Activated CD4-positive, alpha-beta T cell treated with anti-CD3 and anti-CD28 coated beads, Interleukin-2, amount 50 U/mL, for 4 hours (primary cell): ENCODE data around the gene VPS13A.
"Not testable (repeated sequence)": the region's sequence is repeated elsewhere in the genome, so short reads cannot be mapped to it uniquely, and the experiment has no call there.

ENCODE experiments used
- DNase-seq, 2 experiments: peaks; one replicate each; pipeline ENCODE4 v3.0.0-alpha.2; 2020

Gene VPS13A

DNA sequence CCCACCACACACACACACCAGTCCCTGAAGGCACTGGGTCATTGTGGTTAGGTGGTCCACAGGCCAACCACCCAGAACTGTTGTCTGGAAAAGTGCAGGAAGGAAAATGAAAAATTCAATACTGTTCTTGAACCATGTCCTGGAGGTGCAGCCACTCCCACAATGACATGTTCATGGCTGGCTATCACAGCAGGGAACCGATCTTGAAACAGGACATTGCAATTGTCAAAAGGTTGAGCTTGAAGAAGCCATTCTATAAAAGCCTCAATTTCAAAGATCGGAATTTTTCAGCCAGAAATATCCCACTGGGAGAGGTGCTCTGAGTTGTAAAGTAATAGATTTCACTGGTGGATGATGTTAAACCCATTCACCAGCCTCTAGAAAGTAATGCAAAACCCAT is 252.6 kb downstream of the VPS13A start:
- DNase-seq = no peak

DNA sequence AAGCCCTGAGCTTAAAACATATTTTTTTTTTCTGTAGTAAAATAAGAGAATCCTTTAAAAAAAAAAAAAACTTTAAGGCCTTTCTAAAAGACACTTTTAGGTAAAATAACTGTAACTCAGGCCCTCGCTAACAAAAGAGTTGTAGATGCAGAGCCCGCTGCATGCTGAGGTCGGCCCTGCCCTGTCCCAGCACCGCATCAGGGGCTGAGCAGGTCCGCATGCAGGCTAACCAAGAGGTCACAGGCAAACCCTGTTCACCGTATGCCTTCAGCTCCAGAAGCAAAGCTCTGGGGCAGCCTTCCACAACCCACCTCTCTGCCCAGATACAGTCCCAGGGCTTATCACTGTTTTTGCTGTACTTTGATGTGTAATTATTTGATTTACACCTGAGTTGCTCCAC is 254.7 kb downstream of the VPS13A start:
- DNase-seq = no peak

DNA sequence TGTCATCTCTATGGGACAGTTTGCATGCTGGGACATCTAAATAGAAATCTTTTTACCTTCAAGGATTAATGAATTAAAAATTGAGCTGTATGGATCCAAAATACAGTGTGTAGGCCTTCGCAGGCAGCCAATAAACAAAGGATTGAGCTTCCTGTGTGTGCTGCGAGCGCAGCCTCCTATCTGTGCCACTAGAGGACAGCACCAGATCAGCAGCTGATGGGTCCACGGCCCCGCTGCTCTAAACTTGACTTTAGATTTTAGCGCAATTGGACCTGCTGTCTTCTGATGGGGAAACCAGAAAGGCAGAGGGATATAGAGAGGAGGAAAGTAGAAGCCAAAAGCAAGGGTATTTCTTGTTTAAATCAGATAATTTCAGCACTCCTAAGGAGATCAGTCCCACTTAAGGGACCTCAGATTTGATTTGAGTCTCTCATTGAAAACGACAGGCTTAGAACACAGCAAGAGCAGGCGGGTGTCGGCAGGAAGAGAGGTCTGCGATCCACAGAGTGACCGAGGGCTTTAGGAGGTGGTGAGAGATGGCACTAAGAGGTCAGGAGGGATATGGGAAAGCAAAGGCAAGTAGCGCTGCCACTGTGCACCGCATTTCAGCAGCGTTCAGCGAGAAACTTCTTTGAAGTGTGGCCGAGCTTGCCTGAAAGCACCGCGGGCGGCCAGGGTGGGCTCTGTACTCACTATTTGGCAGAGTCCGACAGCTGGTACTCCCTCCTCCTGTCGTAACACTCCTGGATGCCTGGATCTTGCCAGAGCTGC is 256.5 kb downstream of the VPS13A start:
- DNase-seq = peak; percentile 27 to 33

DNA sequence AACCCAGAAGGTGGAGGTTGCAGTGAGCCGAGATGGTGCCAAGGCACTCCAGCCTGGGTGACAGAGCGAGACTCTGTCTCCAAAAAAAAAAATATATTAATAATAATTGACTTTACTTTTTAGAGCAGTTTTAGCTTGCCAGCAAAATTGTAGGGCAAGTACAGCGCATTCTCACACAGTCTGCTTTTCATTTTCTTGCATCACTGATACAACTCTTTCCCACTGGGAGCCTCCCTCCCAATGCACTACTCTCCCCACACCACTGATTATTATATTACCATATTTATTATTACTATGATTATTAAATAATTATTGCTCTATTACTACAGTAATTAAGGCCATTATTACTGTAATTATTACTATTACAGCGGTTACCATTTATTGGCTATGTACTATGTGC is 257.9 kb downstream of the VPS13A start:
- DNase-seq = no peak

DNA sequence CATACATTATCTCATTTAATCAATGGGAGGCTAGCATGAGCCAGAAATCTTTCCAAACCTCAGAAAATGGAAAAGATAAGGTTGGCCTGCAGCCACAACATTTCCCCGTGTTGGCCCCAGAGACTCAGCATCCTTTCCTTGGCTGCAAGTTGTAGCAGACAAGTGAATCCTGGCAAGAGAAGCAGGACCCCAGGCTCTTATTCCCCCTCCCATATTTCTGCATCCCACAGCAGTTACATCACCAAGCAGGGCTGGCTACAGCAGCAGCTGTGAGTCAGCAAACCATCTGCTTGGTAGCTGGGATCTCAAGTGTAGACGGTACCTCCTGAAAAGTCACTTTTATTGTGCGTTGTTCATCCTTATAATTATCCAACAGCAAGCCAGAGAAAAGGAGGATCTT is 258.4 kb downstream of the VPS13A start:
- no peak for DNase-seq

DNA sequence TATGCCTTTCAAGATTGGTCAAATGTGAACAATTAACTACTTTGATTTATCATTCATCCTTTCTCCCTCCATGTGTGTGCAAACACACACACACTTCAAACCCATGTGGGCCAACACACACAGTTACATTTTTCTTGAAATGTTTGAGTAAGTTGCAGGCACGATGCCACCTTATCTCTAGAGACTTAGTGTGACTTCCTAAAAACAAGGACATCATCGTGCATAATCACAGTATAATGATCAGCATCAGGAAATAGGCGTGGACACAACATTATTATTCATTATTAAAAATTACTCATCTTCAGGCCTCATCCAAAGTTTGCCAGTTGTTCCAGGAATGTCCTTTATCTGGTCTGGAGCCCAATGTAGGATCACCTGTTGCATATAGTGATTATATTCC is 261.3 kb downstream of the VPS13A start:
- no peak for DNase-seq

DNA sequence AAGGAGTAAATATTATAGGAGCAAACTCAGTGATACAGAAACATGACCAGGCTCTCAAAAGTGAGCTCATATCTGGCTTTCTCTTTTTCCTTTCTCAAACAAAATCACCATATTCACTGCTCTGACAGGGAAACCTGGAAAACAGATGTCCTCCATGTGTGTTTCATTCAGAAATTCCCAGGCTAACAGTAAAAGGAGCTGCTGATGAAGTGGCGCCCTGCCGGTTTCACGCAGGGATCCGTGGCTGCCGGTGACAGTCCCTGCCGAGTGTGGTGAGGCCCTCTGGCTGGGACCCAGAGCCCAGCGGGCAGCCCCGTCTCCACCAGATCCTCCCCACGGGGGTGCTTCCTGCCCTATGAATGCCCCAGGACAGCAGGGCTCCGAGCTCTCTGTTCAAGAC is 262.7 kb downstream of the VPS13A start:
- no peak for DNase-seq

DNA sequence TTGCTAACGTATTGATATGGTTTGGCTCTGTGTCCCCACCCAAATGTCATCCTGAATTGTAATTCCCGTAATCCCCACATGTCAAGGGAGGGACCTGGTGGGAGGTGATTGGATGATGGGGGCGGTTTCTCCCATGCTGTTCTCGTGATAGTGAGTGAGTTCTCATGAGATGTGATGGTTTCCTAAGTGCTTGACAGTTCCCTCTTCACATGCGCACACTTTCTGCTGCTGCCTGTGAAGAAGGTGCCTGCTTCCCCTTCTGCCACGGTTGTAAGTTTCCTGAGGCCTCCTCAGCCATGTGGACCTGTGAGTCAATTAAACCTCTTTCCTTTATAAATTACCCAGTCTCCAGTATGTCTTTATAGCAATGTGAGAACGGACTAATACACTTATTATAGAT is 263.8 kb downstream of the VPS13A start:
- DNase-seq = not testable (repeated sequence)

DNA sequence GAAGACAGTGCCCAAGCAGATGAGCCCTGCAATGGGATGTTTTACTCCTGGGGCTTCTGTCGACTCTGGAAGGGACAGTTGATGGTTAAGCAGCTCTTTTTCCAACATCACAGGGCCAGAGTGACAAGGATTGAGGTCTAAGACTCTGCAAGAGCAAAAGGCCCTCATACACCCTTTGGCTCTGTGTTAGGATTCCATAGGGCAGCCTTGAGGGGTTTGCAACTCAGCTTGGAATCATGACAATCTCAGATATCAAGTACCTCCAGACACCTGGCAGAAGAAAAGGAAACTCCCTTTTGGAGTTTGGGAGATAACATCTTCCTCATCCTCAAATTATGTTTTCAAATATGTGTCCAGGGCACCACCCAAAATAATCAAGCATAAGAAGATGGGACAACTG is 265.1 kb downstream of the VPS13A start:
- no peak for DNase-seq

DNA sequence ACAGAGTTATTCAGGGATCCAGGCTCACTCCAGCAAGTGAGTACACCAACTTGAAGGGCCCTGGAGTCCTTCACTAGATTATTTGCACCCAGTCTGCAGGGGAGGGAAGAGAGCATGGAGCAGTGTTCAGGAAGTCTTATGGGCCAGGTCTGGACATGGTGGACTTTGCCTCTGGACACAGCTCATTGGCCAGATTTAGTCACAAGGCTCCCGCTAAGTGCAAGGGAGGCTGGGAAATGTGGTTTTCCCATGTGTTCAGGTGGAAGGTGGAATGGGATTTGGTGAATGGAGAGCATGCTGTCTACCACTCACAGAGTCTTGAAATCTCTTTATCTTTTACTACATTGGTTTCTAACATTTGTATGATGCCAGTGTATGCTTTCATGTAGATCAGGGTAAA is 270.3 kb downstream of the VPS13A start:
- DNase-seq = no peak

DNA sequence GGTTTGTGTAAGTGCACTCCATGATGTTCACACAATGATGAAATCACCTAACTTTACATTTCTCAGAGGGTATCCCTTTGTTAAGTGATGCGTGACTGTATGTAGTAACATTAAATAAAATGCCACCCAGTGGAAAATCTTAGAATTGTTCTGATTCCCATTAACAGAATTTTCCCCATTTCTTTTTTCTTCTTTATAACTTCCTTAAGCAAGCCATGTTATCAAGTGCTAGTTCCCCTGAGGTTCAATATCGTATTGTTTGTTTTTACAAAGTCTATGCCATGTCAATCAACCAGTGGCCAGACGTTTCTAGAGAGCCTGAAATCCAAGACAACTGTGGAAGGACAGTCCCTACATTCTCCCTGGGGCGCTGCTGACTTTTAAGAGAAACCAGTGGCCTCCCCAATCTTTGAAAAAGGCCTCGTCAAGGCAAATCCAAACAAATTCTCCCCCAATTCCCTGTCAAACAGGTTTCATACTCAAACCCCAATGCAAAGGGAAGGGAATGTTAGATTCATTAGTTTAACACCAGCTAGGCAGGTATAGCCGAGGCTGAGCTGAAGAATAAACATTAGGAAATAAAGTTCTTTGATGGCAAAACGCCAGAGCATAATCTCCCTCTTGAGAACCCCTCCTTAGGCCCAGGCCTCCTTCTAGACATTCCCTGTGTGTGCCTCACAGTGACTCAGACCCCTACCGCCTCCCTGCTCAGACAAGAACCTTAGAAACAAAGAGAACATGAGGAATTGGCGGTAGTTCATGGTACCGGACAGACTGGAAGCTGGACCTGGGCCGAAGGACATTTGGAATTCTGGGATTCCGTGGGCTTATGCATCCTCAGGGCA is 272.1 kb downstream of the VPS13A start:
- no peak for DNase-seq

DNA sequence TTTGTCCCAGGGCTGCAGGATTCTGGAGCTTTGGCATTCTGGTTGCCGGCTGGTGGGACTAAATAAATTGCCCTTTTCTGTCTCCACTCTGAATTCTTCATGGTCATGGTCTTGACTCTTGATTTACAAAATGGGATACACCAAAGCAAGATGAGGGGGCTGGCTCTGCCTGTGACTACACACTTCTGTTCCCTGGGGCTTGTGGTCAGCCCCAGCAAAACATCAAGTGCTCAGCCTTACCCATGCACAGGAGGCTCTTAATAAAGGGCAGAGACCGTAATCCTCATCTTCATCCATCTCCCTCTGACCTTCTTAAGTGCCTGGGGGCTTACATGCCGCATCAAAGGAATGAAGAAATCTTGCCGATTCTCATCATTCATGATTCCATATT is 272.7 kb downstream of the VPS13A start:
- DNase-seq = no peak

DNA sequence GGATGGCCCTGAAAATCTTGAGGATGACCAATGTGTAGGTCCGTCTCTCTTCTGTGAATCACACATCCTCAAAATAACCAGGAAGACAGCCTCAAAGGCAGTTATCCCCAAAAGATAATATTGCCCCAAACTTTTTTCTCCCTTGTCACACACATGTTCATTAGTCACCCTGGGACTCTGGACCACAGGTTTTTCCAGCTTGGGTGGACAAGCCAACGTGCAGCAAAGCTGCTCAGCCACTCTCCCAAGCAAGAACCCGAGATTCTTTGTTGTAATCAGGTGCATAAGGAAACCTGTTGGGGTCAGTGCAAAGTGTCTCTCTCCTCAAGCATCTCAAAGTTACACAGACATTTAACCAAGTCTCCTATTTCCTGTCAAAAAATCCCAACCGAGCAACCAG is 274.2 kb downstream of the VPS13A start:
- DNase-seq = no peak

DNA sequence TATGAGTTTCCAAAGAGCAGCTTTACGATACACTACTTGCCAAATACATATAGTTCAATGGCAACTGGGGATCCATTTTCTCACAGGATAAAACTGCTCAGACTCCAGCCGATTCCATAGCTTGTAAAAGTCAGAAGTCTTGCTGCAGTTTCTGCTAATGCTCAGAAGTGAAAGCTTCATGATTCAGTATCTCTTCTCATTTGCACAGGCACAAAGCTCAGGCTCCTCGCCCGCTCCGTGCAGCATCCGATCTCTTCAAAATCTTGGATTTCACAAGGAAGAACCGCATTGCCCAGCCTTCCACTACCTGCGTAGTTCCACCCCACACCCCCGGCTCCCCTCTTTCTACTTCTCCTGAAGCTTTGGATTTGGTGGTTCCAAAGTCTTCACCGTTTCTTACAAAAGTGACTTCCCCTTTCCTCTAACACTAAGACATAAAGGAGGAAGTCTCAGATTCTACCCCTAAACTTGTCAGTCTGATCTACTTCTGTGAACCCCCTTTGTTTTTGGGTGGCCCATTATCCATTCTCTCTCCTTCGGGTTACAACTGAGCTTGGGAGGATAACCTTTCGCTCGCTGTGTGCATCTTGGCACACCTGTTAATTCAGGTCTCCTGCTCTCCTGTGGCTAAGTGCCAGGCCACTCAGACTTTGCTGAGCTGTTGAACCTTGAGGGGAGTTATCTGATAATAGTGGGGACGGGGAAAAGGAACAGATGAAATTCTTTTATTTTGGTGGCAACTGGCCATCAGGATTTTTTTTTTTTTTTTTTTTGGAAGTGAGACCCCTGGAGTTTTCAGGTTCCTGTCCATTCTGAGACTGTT is 276.7 kb downstream of the VPS13A start:
- no peak for DNase-seq

DNA sequence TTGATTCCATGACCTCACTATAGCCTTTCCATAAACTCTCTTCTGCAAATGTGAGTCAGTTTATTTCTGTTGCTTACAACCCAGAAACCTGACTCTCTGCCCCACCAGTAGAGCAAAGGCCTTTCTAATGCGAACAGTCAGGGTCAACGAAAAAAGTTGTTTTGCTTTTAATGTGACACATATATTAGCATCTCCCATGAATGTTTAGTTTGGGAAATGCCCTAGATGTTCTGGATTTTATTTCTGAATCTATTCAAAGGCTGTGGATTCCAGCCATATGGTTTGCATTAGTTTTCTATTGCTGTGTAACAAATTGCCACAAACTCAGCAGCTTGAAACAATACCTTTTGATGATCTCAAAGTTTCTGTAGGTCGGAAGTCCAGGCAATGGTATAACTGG is 277.3 kb downstream of the VPS13A start:
- no peak for DNase-seq

DNA sequence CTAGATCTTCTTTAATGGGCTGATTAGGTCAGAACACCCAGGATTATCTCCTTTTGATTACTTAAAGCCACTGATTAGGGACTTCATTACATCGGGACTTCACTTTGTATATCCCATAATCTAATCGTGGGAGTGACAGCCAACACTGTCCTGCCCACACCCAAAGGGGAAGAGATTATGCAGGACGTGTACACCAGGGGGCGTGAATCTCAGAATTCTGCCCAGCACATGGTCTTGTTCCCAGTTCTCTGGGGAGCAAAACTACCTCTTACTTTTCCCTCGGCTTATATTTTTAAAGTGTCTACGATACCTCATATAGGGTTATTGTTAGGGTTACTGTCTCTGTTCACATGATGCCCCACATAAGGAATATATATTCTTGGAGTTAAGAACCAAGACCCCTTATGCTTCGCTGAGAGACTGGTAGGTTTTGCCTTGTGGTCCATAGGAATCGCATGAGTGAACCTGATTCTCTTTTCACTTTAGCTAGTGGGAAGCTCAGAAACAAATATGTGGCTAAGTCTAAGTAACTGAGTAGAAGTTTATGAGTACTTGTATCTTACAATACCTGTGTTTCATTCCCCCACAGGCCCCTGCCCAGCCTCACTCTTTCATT is 278.1 kb downstream of the VPS13A start:
- DNase-seq = peak in 1 of 2 experiments; percentile 7

DNA sequence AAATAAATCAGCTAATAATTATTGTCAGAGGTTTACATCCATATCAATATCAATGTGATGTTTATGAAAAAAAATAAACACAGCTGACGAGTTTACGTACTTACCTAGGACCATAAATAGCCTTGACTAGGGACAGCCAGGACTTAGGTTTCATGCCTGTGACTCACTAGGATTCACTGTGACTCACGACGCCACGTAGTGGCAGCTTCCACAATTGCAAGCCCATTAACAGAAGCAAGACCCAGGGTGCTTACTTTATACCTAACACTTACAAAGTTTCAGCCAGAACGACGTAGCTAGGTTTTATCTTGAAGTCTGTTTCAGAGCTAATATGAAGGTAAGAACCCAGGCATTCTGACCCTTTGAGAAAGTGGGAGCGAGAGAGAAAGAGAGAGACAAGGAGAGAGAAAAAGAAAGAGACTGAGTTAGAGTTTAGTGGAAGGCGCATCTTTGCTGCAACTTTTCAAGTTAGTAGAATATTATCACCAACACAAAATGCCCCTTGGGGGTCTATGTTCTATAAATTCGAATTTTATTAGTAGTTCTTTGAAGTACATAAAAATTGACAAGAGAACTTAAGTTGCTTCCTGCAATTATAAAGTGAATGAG is 279.6 kb downstream of the VPS13A start:
- peak; percentile 77 to 80 for DNase-seq

DNA sequence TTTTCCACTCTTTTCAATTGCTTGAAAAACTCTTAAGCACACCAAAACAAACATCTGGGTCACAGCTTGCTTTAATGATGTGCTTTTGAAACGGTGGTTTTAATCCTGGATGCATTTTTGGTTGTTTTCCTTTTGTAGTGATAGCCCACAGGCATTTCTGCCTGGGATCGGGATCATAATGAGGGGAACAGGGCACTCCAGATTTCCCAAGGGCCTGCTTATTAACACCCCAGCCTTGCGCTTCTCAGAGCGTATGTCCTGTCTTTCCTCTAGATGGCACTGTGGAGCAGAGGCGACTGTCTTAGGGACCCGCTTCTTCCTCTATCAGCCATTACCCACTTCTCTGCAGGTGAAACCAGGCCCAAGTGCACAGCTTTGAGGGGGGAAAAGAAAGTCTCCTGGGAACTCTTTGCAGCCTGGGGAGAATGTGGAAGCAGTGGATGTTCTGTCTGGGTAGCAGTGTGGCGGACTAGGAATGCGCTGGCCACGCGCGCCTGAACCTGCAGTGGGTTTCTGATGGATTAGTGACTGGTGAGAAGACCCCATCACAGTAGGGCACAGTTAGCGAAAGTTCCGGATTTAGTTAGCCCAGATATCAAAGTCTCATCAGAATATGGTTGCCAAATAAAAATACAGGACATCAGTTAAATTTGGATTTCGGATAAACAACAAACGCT is 280.7 kb downstream of the VPS13A start:
- peak; percentile 42 to 48 for DNase-seq

DNA sequence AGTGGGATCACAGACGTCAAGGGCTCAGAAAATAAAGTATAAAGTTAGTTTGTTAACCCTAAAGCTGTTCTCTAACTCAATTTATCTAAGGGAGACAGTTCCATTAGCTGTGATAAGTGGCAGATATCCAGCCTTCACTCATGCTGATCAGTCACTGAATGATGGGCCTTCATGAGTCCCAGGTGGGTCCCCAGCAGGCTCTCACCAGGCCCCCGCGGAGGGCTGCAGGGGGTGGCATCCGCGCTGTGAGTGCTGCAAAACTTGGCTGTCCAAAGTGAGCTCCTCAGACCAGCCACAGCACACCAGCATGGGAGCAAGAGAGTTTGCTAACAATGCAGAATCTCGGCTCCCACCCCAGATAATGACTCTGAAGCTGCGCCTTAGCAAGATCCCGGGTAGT is 283.6 kb downstream of the VPS13A start:
- no peak for DNase-seq

DNA sequence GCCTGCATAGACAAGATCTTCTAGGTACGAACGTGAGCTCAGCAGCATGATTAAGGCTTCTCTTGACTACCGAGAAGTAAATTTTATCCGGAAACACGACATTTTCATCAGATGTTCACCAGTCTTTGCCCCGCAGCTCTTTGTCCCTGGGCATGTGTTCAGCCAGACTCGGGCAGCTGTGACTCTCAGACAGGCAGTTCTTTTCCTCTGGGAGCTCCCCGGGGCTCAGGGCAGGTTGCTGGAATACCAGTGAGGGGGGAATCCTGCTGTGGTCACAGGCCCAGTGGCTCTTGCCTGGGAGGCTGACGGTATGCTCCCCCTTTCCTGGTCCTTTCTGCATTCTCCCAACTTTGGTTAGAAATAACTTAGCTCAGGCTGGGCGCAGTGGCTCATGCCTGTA is 284.7 kb downstream of the VPS13A start:
- no peak for DNase-seq

DNA sequence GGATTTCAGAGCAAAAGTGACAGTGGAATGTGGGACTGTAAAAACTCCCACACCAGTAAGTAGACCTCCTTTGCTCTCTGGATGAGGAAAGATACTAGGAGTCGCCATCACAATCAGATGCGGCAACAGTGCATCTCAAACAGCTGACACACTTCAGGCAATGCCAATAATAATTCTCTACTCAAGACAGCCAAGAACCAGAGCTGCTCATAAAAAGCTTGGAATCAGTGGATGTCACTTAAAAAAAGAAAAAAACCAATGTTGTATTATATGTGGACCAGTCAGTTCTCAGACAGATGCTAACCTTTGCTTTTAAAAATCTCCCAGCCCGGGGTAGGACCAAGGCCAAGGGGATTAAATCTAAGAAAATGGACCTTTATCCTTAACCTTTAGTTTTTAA is 285.8 kb downstream of the VPS13A start:
- no peak for DNase-seq

DNA sequence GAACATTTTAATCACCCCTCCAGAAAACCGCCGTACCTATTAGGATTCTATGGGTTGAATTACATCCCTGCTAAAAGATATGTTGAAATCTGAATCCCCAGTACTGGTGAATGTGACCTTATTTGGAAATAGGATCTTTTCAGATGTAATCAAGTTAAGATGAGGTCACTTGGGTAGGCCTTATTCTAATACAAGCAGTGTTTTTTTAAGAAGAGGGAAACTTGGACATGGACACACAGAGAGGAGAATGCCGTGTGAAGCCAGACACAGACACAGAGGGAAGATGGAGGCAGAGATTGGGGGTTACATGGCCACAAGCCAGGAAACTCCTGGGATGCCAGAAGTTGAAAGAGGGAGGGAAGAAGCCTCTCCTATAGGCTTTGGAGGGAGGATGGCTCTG is 287.3 kb downstream of the VPS13A start:
- DNase-seq = no peak
